Measurements from ENCODE around the gene COPS7B.

- TF ChIP-seq CTCF (IDR thresholded peaks at IDR 0.05) (peak in 2 of 3 experiments; percentile 18 to 31), POLR2A (IDR thresholded peaks at IDR 0.05) (no peak)
These were observed at the start of gene COPS7B for GRCh38 chr2:231786177-231786916.
